MG63 (cell line): ENCODE data around the gene KIAA1755. TPM values are rescaled to one million over a fixed set of nuclear protein-coding genes. Genes with fewer than 3 reads are reported as not detected.

Experiments used
- DNase-seq: peaks from one replicate; pipeline ENCODE4 v3.0.0-alpha.2; 2020
- H3K27me3 ChIP-seq: fragments of 250-450 bp; sonication (Bioruptor Pico); 2 replicates; pipeline ENCODE4 v1.5.1; 2020; ENCODE audit warnings: mild to moderate bottlenecking, moderate library complexity
- H3K36me3 ChIP-seq: fragments of 250-450 bp; sonication (Bioruptor Pico); 2 replicates; pipeline ENCODE4 v1.5.1; 2020; ENCODE audit warnings: mild to moderate bottlenecking, moderate library complexity
- H3K4me3 ChIP-seq: fragments of 250-450 bp; sonication (Bioruptor Pico); 2 replicates; pipeline ENCODE4 v1.5.1; 2020; ENCODE audit warnings: mild to moderate bottlenecking, moderate library complexity
- H3K9me3 ChIP-seq: fragments of 250-450 bp; sonication (Bioruptor Pico); 2 replicates; pipeline ENCODE4 v1.5.1; 2020; ENCODE audit warnings: mild to moderate bottlenecking, moderate library complexity
- total RNA-seq: library from RNA; depleted of rRNA; stranded (reverse); fragments of >200 nt; shearing (Covaris generic); gene quantifications from 2 replicates; pipeline ENCODE4 v1.2.3, GENCODE V29; 2014; ENCODE audit warnings: low replicate concordance

KIAA1755 gene
- total RNA-seq, 1 experiment from 2014 or later, result 1.5 TPM

GRCh38 chr20:38219006-38219950, 41.3 kb downstream of the KIAA1755 start:
- Histone ChIP-seq H3K9me3 (no peaks in the 10 kb centered on the region), H3K27me3 (no peaks in the 10 kb centered on the region), H3K36me3 (no peaks in the 10 kb centered on the region), H3K4me3 (no peak overlapping the region)
- DNase-seq, result no peak

GRCh38 chr20:38218566-38218885, 42.0 kb downstream of the KIAA1755 start:
- no peaks in the 10 kb centered on the region for H3K36me3 ChIP-seq
- no peaks in the 10 kb centered on the region for H3K9me3 ChIP-seq
- H3K27me3 ChIP-seq, result no peaks in the 10 kb centered on the region
- no peak overlapping the region for H3K4me3 ChIP-seq
- DNase-seq, result no peak

DNA sequence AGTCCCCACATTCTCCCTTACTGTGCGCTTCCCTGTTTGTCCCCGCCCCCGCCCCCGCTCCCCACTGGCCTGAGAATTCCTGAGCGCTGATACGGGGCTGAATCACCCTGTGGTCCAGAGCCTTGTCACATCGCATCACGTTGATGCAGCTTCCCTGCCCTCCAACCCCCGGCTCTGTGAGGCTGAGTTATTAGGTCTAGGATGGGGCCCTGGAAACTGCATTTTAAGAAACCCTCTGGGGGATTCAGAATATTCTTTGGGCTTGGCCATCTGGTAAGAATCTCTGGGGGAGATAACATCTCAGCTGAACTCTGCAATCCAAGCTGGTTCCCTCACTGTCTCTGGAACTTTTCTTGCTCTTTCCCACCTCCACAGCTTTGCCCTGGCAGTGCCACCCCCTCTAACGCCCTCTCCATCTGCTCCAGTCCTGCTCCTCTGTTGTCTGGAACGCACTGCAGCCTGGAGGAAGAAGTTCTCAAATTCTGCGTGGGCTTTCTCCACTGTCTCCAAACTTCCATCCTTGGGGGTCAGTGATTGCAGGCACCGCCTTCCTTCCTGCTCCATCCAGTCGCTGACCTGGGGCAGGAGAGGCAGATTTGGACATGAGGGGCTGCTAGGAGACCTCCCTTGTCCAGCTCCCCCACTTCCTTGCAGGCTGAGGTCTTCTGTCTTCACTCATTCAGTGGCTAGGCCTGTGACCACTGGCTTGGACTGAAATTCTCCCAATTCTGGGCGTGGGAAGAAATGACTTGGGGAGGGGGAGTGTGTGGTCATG, 42.6 kb downstream of the KIAA1755 start:
- Histone ChIP-seq H3K36me3 (no peaks in the 10 kb centered on the region), H3K9me3 (no peaks in the 10 kb centered on the region), H3K27me3 (no peaks in the 10 kb centered on the region), H3K4me3 (no peak overlapping the region)
- DNase-seq, result peak; percentile 99

- no peaks in the 10 kb centered on the region for H3K9me3 ChIP-seq
- DNase-seq, result no peak
- peak overlapping the region; percentile 14; the same call in 1 of the 2 replicates for H3K4me3 ChIP-seq
- H3K36me3 ChIP-seq, result no peaks in the 10 kb centered on the region
- no peaks in the 10 kb centered on the region for H3K27me3 ChIP-seq
Observed at GRCh38 chr20:38216746-38217595, 43.6 kb downstream of the KIAA1755 start.

- no peak overlapping the region for H3K4me3 ChIP-seq
- no peak for DNase-seq
- H3K9me3 ChIP-seq, result no peaks in the 10 kb centered on the region
- no peaks in the 10 kb centered on the region for H3K36me3 ChIP-seq
- H3K27me3 ChIP-seq, result no peaks in the 10 kb centered on the region
Observed at GRCh38 chr20:38216201-38216600, 44.3 kb downstream of the KIAA1755 start.

DNA sequence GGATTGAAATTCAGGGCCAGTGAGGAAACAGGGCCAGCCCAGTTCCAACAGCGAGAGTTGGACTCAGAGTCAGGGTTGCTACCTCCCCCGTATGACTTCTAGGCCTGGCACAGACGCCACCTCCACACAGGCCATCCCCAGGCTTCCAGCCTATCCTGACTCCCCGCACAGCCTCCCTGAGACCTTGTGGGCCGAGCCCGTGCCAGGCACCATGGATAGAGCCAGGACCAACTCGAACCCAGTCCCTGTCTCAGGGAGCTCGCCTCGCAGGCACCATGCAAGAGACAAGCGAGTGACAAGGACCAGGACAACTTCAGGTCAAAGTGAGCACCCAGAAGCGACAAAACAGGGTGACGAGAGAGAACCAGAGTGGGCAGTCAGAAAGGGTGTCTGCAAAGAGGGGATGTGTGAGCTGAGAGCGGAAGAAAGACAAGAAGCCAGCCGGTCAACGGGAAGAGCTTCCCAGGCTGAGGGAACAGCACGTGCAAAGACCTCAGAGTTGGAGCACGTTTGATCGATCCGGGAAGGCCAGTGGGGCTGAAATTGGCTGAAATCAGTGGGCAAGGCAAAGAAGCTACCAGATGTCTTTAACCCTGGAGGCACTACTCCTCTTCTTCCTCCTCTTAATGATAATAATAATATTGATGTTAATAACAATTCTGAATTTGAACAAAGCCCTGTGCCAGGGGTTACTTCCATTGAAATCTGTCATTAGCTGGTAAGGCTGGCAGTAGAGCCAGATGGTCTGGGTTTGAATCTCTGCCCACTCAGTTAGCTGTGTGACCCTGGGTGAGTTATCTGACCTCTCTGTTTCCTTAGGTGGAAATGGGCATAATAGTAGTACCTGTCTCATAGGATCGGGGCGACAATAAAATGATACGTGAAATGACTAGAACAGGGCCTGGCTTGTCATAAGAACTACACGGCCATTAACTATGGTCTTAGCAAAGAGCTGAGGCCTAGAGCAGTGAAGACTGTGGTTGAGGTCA, 45.0 kb downstream of the KIAA1755 start:
- H3K36me3 ChIP-seq, result no peaks in the 10 kb centered on the region
- no peak for DNase-seq

GRCh38 chr20:38214256-38215193, 46.0 kb downstream of the KIAA1755 start:
- no peak for DNase-seq
- Histone ChIP-seq H3K36me3 (no peaks in the 10 kb centered on the region), H3K4me3 (no peak overlapping the region), H3K27me3 (no peaks in the 10 kb centered on the region), H3K9me3 (no peaks in the 10 kb centered on the region)

More for the DNA sequence above, 45.0 kb downstream of the KIAA1755 start:
- Histone ChIP-seq H3K9me3 (no peaks in the 10 kb centered on the region), H3K27me3 (no peaks in the 10 kb centered on the region), H3K4me3 (no peak overlapping the region)

DNA sequence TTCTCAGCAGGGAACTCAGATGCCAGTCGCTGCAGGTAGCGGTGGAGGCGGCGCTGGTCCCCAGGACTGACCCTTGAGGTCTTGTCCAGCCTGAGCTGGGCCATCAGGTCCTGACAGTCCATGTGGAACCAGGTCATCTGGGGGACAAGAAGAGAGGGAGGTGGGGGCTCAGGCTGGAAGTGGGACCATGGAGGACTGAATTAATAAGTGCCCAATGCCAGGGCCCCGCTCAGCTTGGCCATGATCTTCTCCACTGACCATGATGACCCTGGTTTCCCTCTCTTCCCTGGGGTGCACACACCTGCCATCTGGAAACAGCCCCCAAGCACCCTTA, 47.0 kb downstream of the KIAA1755 start:
- no peaks in the 10 kb centered on the region for H3K36me3 ChIP-seq
- H3K4me3 ChIP-seq, result no peak overlapping the region
- no peaks in the 10 kb centered on the region for H3K27me3 ChIP-seq
- no peaks in the 10 kb centered on the region for H3K9me3 ChIP-seq
- DNase-seq, result no peak

GRCh38 chr20:38212806-38213606, 47.5 kb downstream of the KIAA1755 start:
- Histone ChIP-seq H3K36me3 (no peaks in the 10 kb centered on the region), H3K27me3 (no peaks in the 10 kb centered on the region), H3K9me3 (no peaks in the 10 kb centered on the region), H3K4me3 (no peak overlapping the region)
- peak; percentile 93 for DNase-seq

GRCh38 chr20:38211200-38212097, 49.1 kb downstream of the KIAA1755 start:
- no peaks in the 10 kb centered on the region for H3K27me3 ChIP-seq
- H3K4me3 ChIP-seq, result no peak overlapping the region
- peak; percentile 97 for DNase-seq
- H3K36me3 ChIP-seq, result no peaks in the 10 kb centered on the region
- peaks cover 5% of the 10 kb centered on the region for H3K9me3 ChIP-seq

GRCh38 chr20:38210741-38211140, 49.8 kb downstream of the KIAA1755 start:
- Histone ChIP-seq H3K27me3 (no peaks in the 10 kb centered on the region), H3K36me3 (no peaks in the 10 kb centered on the region), H3K4me3 (no peak overlapping the region), H3K9me3 (peaks cover 8% of the 10 kb centered on the region)
- peak; percentile 94 for DNase-seq

DNA sequence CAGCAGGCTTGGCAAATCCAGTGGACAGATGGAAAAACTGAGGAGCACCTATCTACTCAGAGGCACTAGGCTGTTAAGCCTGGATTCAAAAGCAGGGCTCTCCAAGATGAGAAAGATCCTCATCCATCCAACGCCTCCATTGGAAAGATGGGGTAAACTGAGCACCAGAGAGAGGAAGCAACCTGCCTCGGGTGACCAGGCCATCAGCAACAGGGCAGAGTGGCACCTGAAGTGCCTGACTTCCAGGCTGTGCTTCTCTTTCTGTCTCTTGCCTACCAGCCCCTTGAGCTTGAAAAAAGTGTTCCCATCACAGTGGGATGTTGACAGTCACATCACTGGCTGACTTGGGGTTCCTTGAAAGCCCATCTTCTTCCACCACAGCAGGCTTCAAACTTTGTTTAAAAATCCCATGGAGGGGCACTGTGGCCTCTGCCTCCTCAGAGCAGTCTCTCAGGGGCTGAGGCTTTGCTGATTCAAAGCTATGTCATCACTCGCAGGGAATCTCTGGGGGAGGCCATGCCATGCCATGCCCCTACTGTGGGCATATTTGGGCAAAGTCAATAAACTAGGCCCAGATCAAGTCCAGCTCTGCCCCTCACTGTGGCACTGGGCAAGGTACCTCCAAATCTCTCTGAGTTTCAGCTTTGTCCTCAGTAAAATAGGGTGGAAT, 50.7 kb downstream of the KIAA1755 start:
- H3K4me3 ChIP-seq, result no peak overlapping the region
- peaks cover 8% of the 10 kb centered on the region for H3K9me3 ChIP-seq
- DNase-seq, result peak; percentile 75
- H3K27me3 ChIP-seq, result no peaks in the 10 kb centered on the region
- no peaks in the 10 kb centered on the region for H3K36me3 ChIP-seq
